Fibroblast of lung (primary cell): ENCODE results near the gene PARVG. TPM values are rescaled to one million over a fixed set of nuclear protein-coding genes. Genes with fewer than 3 reads are reported as not detected.

ENCODE experiments used
- DNase-seq, 2 donors: peaks; one replicate each; pipeline versions ENCODE4 v3.0.0 to v3.0.0-alpha.2; 2010; ENCODE audit warnings: low read depth in 2 of 2
- H2AFZ ChIP-seq: 2 replicates; pipeline ENCODE4 v1.5.1; 2012; ENCODE audit warnings: low read length, control low read depth, inconsistent platforms
- H3K27ac ChIP-seq: 2 replicates; pipeline ENCODE4 v1.5.1; 2011; ENCODE audit warnings: low read length, control low read depth; ENCODE audit not compliant: insufficient read depth
- H3K27me3 ChIP-seq: 2 replicates; pipeline ENCODE4 v1.5.1; 2011; ENCODE audit warnings: mild to moderate bottlenecking, low read length; ENCODE audit not compliant: control insufficient read depth, insufficient read depth
- H3K36me3 ChIP-seq: 2 replicates; pipeline ENCODE4 v1.5.1; 2011; ENCODE audit warnings: low read length; ENCODE audit not compliant: control insufficient read depth, insufficient read depth
- H3K4me1 ChIP-seq: 2 replicates; pipeline ENCODE4 v1.5.1; 2011; ENCODE audit warnings: low read length; ENCODE audit not compliant: control insufficient read depth, insufficient read depth; ENCODE audit errors: extremely low read depth
- H3K4me2 ChIP-seq: 2 replicates; pipeline ENCODE4 v1.5.1; 2011; ENCODE audit warnings: low read length, control low read depth; ENCODE audit not compliant: insufficient read depth; ENCODE audit errors: extremely low read depth
- H3K4me3 ChIP-seq, 4 experiments: fragments of 200-600 bp in 1 of 4; sonication (generic) in 1 of 4; replicated peaks in 1 of 4; 2 replicates each; pipeline ENCODE4 v1.5.1; 2011 to 2016; ENCODE audit warnings: low read length in 4 of 4, low read depth in 3 of 4, mild to moderate bottlenecking in 3 of 4, control low read depth in 2 of 4, inconsistent platforms in 1 of 4, mixed read lengths in 1 of 4; ENCODE audit not compliant: insufficient read depth in 1 of 4; ENCODE audit errors: control extremely low read depth in 1 of 4
- H3K79me2 ChIP-seq: 2 replicates; pipeline ENCODE4 v1.5.1; 2012; ENCODE audit warnings: mild to moderate bottlenecking, low read length, inconsistent platforms; ENCODE audit not compliant: control insufficient read depth, insufficient read depth
- H3K9ac ChIP-seq: 2 replicates; pipeline ENCODE4 v1.5.1; 2011; ENCODE audit warnings: mild to moderate bottlenecking, low read length, control low read depth; ENCODE audit not compliant: insufficient read depth
- H3K9me3 ChIP-seq: 2 replicates; pipeline ENCODE4 v1.5.1; 2012; ENCODE audit warnings: low read depth, low read length; ENCODE audit not compliant: control insufficient read depth, insufficient read depth
- H4K20me1 ChIP-seq: 2 replicates; pipeline ENCODE4 v1.5.1; 2011; ENCODE audit warnings: low read length; ENCODE audit not compliant: control insufficient read depth, insufficient read depth; ENCODE audit errors: extremely low read depth
- CTCF ChIP-seq, 2 donors: IDR thresholded peaks in 1 of 2; conservative IDR thresholded peaks in 1 of 2; 1 replicate in 1 of 2; 2 replicates in 1 of 2; pipeline ENCODE4 v1.5.1; 2011 to 2012; ENCODE audit warnings: low read length in 2 of 2, control low read depth in 1 of 2, inconsistent platforms in 1 of 2, low read depth in 1 of 2, mild to moderate bottlenecking in 1 of 2
- EZH2 ChIP-seq: IDR thresholded peaks from 2 replicates; pipeline ENCODE4 v1.5.1; 2012; ENCODE audit warnings: low read length, control low read depth, mild to moderate bottlenecking; ENCODE audit errors: missing control alignments
- polyA plus RNA-seq, 2 donors: library from polyadenylated mRNA; depleted of rRNA in 1 of 2; stranded (reverse) in 1 of 2; unstranded in 1 of 2; fragments of >200 nt; gene quantifications; 2 replicates each; pipeline ENCODE4 v1.2.1, GENCODE V29; 2011 to 2012; ENCODE audit warnings: missing spikeins in 1 of 2
- total RNA-seq: library from RNA; depleted of rRNA; stranded (reverse); fragments of >200 nt; gene quantifications from 2 replicates; pipeline ENCODE4 v1.2.1, GENCODE V29; 2014

PARVG gene
- total and polyA plus RNA-seq, 2 donors (not counting 1 experiment from before 2014, with no cell fraction given), result not detected

GRCh38 chr22:44155115-44155514 lies 25.6 kb upstream of the PARVG start:
- H3K36me3 ChIP-seq, result no peaks in the 10 kb centered on the region
- no peak for TF ChIP-seq CTCF (conservative IDR thresholded peaks at IDR 0.05 in 1 of 2, IDR thresholded peaks at IDR 0.05 in 1 of 2; ENCODE audit: low read depth in 1 of 2, low read length in 2 of 2)
- no peak for TF ChIP-seq EZH2
- H3K27me3 ChIP-seq, result no peaks in the 10 kb centered on the region
- H3K79me2 ChIP-seq, result no peaks in the 10 kb centered on the region
- no peak overlapping the region for H3K4me3 ChIP-seq
- no peaks in the 10 kb centered on the region for H4K20me1 ChIP-seq
- H3K9me3 ChIP-seq, result no peaks in the 10 kb centered on the region
- H3K27ac ChIP-seq, result no peak overlapping the region
- peaks cover 3% of the 10 kb centered on the region for H3K4me1 ChIP-seq
- no peak for DNase-seq
- no peak overlapping the region for H3K9ac ChIP-seq
- no peak overlapping the region for H3K4me2 ChIP-seq
- no peak overlapping the region for H2AFZ ChIP-seq

GRCh38 chr22:44157916-44158618 lies 22.7 kb upstream of the PARVG start:
- Histone ChIP-seq H3K9ac (no peak overlapping the region), H3K27me3 (no peaks in the 10 kb centered on the region), H3K4me3 (no peak overlapping the region), H3K4me1 (no peaks in the 10 kb centered on the region), H2AFZ (no peak overlapping the region), H3K4me2 (no peak overlapping the region), H3K79me2 (no peaks in the 10 kb centered on the region), H4K20me1 (no peaks in the 10 kb centered on the region), H3K27ac (no peak overlapping the region), H3K9me3 (no peaks in the 10 kb centered on the region), H3K36me3 (no peaks in the 10 kb centered on the region)
- DNase-seq, result no peak
- TF ChIP-seq CTCF (conservative IDR thresholded peaks at IDR 0.05 in 1 of 2, IDR thresholded peaks at IDR 0.05 in 1 of 2; ENCODE audit: low read depth in 1 of 2, low read length in 2 of 2) (no peak), EZH2 (no peak)

- Histone ChIP-seq H4K20me1 (no peaks in the 10 kb centered on the region), H3K27me3 (no peaks in the 10 kb centered on the region), H3K4me2 (no peak overlapping the region), H2AFZ (no peak overlapping the region), H3K79me2 (no peaks in the 10 kb centered on the region), H3K36me3 (no peaks in the 10 kb centered on the region), H3K27ac (no peak overlapping the region), H3K4me3 (no peak overlapping the region), H3K9ac (no peak overlapping the region), H3K4me1 (no peaks in the 10 kb centered on the region), H3K9me3 (no peaks in the 10 kb centered on the region)
- DNase-seq, result no peak
- TF ChIP-seq CTCF (conservative IDR thresholded peaks at IDR 0.05 in 1 of 2, IDR thresholded peaks at IDR 0.05 in 1 of 2; ENCODE audit: low read depth in 1 of 2, low read length in 2 of 2), result no peak
- no peak for TF ChIP-seq EZH2
Measured at GRCh38 chr22:44158816-44159215, 21.9 kb upstream of the PARVG start.
